Endothelial cell of umbilical vein (primary cell): ENCODE measurements around the gene IP6K1. TPM values are rescaled to one million over a fixed set of nuclear protein-coding genes. Genes with fewer than 3 reads are reported as not detected.

Experiments used
- BruUV-seq: library from RNA; stranded (reverse); fragments of 400-500 nt; replicated peaks from 2 replicates; lab custom pipeline; 2021; lab: Mats Ljungman, UMichigan
- CTCF ChIA-PET: fragments of 300-600, 350-600 bp; sonication (Branson Sonifier 250); formaldehyde crosslinking; loops from one replicate; lab custom pipeline; 2021; ENCODE audit warnings: antibody characterized with exemption, inconsistent platforms; lab: Charles Lee
- POLR2A ChIA-PET: fragments of 300-600, 350-600 bp; sonication (Branson Sonifier 250); formaldehyde crosslinking; loops from one replicate; lab custom pipeline; 2021; ENCODE audit warnings: antibody characterized with exemption, inconsistent platforms; lab: Charles Lee
- DNase-seq: peaks from one replicate; pipeline ENCODE4 v3.0.0-alpha.2; 2011; ENCODE audit warnings: low read depth, low spot score
- FAIRE-seq: peaks from 2 replicates; lab custom pipeline; 2011; peaks lifted over from hg19 to GRCh38; lab: Jason Lieb, UNC
- H2AFZ ChIP-seq: 2 replicates; pipeline ENCODE4 v1.6.0; 2012; ENCODE audit warnings: low read depth, low read length, control low read depth, inconsistent platforms
- H3K27ac ChIP-seq: 2 replicates; pipeline ENCODE4 v1.5.1; 2011; ENCODE audit warnings: low read depth, mild to moderate bottlenecking, control low read depth, low read length, moderate library complexity; ENCODE audit not compliant: insufficient read depth
- H3K27me3 ChIP-seq, 2 experiments: 2 replicates each; pipeline versions ENCODE4 v1.6.0 to v1.6.1; 2011; ENCODE audit warnings: low read length in 2 of 2, mixed read lengths in 1 of 2; ENCODE audit not compliant: control insufficient read depth in 2 of 2, insufficient read depth in 2 of 2
- H3K36me3 ChIP-seq, 2 experiments: 2 replicates in 1 of 2; 3 replicates in 1 of 2; pipeline ENCODE4 v1.5.1; 2011; ENCODE audit warnings: low read length in 2 of 2, mild to moderate bottlenecking in 1 of 2, moderate library complexity in 1 of 2; ENCODE audit not compliant: control insufficient read depth in 2 of 2, insufficient read depth in 2 of 2; ENCODE audit errors: extremely low read depth in 1 of 2
- H3K4me1 ChIP-seq: 3 replicates; pipeline ENCODE4 v1.5.1; 2011; ENCODE audit warnings: mild to moderate bottlenecking, low read length; ENCODE audit not compliant: control insufficient read depth, insufficient read depth; ENCODE audit errors: extremely low read depth
- H3K4me2 ChIP-seq: 2 replicates; pipeline ENCODE4 v1.6.1; 2011; ENCODE audit warnings: low read length, control low read depth, mixed read lengths; ENCODE audit not compliant: insufficient read depth
- H3K4me3 ChIP-seq, 3 experiments: fragments of 200-600 bp in 1 of 3; sonication (generic), shearing (Covaris generic) in 1 of 3; replicated peaks in 1 of 3; 2 replicates each; pipeline ENCODE4 v1.5.1; 2011 to 2016; ENCODE audit warnings: control low read depth in 3 of 3, low read length in 3 of 3, mild to moderate bottlenecking in 2 of 3, inconsistent platforms in 1 of 3, low read depth in 1 of 3, moderate library complexity in 1 of 3; ENCODE audit not compliant: insufficient read depth in 1 of 3
- H3K79me2 ChIP-seq: 2 replicates; pipeline ENCODE4 v1.6.0; 2012; ENCODE audit warnings: low read length, inconsistent platforms; ENCODE audit not compliant: control insufficient read depth, insufficient read depth
- H3K9ac ChIP-seq: replicated peaks from 2 replicates; pipeline ENCODE3; 2011; ENCODE audit warnings: low read length, control low read depth; ENCODE audit not compliant: insufficient read depth; ENCODE audit errors: extremely low read depth
- H3K9me1 ChIP-seq: replicated peaks from 3 replicates; pipeline ENCODE4 v1.6.0; 2011; ENCODE audit warnings: mild to moderate bottlenecking, low read length; ENCODE audit not compliant: control insufficient read depth, insufficient read depth; ENCODE audit errors: extremely low read depth
- H3K9me3 ChIP-seq: replicated peaks from 2 replicates; pipeline ENCODE4 v1.5.1; 2012; ENCODE audit warnings: low read length, inconsistent platforms; ENCODE audit not compliant: control insufficient read depth, insufficient read depth
- H4K20me1 ChIP-seq: replicated peaks from 2 replicates; pipeline ENCODE3; 2011; ENCODE audit warnings: mild to moderate bottlenecking, low read length; ENCODE audit not compliant: control insufficient read depth, insufficient read depth; ENCODE audit errors: extremely low read depth
- EZH2 ChIP-seq: IDR thresholded peaks from 2 replicates; pipeline ENCODE4 v1.6.1; 2012; ENCODE audit warnings: borderline replicate concordance, low read depth, mild to moderate bottlenecking, moderate library complexity, low read length, inconsistent platforms; ENCODE audit not compliant: severe bottlenecking
- GATA2 ChIP-seq: IDR thresholded peaks from 2 replicates; pipeline ENCODE4 v1.7.0; 2011; ENCODE audit warnings: low read depth, mild to moderate bottlenecking, moderate library complexity, mixed read lengths, low read length; ENCODE audit not compliant: insufficient read length, insufficient read depth
- POLR2AphosphoS5 ChIP-seq: IDR thresholded peaks from 2 replicates; pipeline ENCODE4 v1.6.1; 2012; ENCODE audit warnings: low read depth, mild to moderate bottlenecking, control low read depth, low read length, moderate library complexity; ENCODE audit not compliant: insufficient read depth
- dilution Hi-C: fragments of 300-500 bp; cut with MboI; formaldehyde crosslinking; loops from one replicate; pipeline ENCODE4 v1.15.0; 2019; ENCODE audit warnings: low sequenced_read_pairs; ENCODE audit not compliant: extremely low pct_ligation_motif_present
- intact Hi-C: fragments of 100-400 bp; cut with micrococcal nuclease; formaldehyde crosslinking; loops from one replicate; pipeline ENCODE4 v1.10.0; 2022
- polyA plus RNA-seq, 4 experiments: library from polyadenylated mRNA; depleted of rRNA in 3 of 4; stranded (reverse) in 3 of 4; unstranded in 1 of 4; fragments of >200 nt; gene quantifications; 2 replicates each; pipeline versions ENCODE4 v1.2.1 to v1.2.3, GENCODE V29; 2011 to 2012; ENCODE audit warnings: missing spikeins in 1 of 4
- total RNA-seq: library from RNA; stranded (reverse); gene quantifications from 2 replicates; pipeline ENCODE4 v1.2.3, GENCODE V29; 2021
- TF ChIP-seq, protein P1 (sequence below), 2 donors: IDR thresholded peaks; 1 replicate in 1 of 2; 2 replicates in 1 of 2; pipeline ENCODE4 v1.5.1; 2011; ENCODE audit warnings: low read length in 2 of 2, mild to moderate bottlenecking in 2 of 2, moderate library complexity in 2 of 2, control low read depth in 1 of 2, inconsistent platforms in 1 of 2, low read depth in 1 of 2; ENCODE audit not compliant: insufficient read depth in 1 of 2; ENCODE audit errors: extremely low read depth in 1 of 2
- TF ChIP-seq, protein P2 (sequence below): IDR thresholded peaks from 2 replicates; pipeline ENCODE4 v1.6.1; 2011; ENCODE audit not compliant: insufficient read depth, insufficient read length

IP6K1 gene
- total and polyA plus RNA-seq, 2 donors (not counting 3 experiments of a cell fraction or from before 2014, with no cell fraction given): 42.7 to 60.8 TPM

DNA sequence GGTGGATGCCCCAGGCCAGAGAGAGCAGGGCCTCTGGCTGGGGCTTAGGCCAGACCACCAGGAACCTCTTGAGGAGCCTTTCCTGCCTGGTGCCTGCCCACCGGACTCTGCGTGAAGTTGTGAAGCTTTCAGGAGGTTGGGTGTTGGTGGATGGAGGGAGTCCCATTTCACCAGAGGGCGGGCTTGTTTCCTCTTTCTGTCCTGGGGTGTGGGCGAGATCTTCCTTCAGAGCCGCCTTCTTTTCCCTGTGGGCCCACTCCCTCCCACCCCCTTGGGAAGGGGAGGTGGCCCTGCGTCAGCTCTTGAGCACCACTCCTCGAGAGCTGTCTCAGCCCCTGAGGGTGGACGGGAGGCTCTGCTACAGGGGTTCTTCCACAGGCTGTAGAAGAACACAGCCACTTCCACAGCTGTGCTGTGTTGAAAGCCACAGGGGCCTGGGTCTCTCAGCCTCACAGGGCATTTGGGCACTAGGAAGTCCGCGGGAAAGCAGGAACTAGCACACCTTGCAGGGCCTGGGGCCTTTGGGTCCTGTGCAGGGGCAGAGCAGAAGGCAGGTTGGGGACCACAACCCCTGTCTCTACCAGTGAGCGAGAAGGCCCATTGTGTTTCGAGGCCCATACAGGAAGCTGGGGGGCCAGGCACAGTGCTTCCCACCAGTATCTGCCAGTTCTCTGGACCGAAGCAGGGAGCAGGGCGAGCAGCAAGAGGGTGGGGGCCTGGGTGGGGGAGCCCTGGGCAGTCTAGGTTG, 69.0 kb downstream of the IP6K1 start:
- no peaks in the 10 kb centered on the region for H3K9me1 ChIP-seq
- TF ChIP-seq EZH2 (no peak), POLR2AphosphoS5 (no peak)
- intact Hi-C loops: no loop called here
- H3K27ac ChIP-seq: no peak overlapping the region
- H3K4me1 ChIP-seq: peaks cover 7% of the 10 kb centered on the region
- POLR2A ChIA-PET: no interaction called here
- H4K20me1 ChIP-seq: no peaks in the 10 kb centered on the region
- no TSS peak for BruUV-seq
- no peak overlapping the region for H3K9ac ChIP-seq
- H3K4me2 ChIP-seq: no peak overlapping the region
- no peaks in the 10 kb centered on the region for H3K27me3 ChIP-seq
- dilution Hi-C loops: no loop called here
- CTCF ChIA-PET: interaction anchor here (1.0 to 1.9 kb wide), 4 partner anchors 9 to 124 kb away, joined by 4 to 8 read pairs (median 6); no protein-coding TSS in a partner anchor
- no peak overlapping the region for H2AFZ ChIP-seq
- no peak overlapping the region for H3K4me3 ChIP-seq
- FAIRE-seq (no peak), DNase-seq (no peak)
- no peaks in the 10 kb centered on the region for H3K9me3 ChIP-seq
- peaks cover under 1% of the 10 kb centered on the region for H3K79me2 ChIP-seq
- peaks cover 3 to 17% of the 10 kb centered on the region in 2 experiments for H3K36me3 ChIP-seq

DNA sequence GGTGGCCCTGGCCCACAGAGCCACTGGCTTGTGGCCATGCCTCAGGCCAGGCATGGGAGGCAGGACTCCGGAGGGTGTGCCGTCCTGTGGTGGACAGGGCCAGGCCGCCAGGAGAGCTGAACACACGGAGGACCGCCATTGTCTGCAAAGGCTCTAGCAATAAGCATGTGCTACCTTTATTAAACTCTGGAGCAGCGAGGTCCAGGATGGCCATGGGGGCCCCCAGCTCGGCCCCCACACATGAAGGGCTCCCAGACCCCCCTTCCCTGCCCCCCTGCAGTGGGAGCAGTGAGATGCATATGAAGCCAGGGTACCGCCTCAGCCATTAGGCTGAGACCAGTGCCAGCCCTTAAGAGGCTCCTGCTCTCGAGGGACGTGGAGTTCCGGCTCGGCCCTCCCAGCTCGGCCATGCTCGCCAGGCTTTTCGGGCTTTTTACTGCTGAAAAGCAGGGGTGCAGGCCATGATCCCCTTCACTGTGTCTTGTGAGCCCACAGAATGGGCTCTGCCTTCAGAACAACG, 69.6 kb downstream of the IP6K1 start:
- Histone ChIP-seq H3K9me1 (no peaks in the 10 kb centered on the region), H3K27me3 (no peaks in the 10 kb centered on the region), H3K36me3 (peaks cover 3 to 14% of the 10 kb centered on the region in 2 experiments), H3K9ac (no peak overlapping the region), H3K9me3 (no peaks in the 10 kb centered on the region), H3K4me2 (no peak overlapping the region), H2AFZ (no peak overlapping the region), H3K4me3 (no peak overlapping the region), H3K79me2 (no peaks in the 10 kb centered on the region), H4K20me1 (no peaks in the 10 kb centered on the region), H3K27ac (no peak overlapping the region), H3K4me1 (peaks cover 7% of the 10 kb centered on the region)
- TF ChIP-seq, protein P1, sequence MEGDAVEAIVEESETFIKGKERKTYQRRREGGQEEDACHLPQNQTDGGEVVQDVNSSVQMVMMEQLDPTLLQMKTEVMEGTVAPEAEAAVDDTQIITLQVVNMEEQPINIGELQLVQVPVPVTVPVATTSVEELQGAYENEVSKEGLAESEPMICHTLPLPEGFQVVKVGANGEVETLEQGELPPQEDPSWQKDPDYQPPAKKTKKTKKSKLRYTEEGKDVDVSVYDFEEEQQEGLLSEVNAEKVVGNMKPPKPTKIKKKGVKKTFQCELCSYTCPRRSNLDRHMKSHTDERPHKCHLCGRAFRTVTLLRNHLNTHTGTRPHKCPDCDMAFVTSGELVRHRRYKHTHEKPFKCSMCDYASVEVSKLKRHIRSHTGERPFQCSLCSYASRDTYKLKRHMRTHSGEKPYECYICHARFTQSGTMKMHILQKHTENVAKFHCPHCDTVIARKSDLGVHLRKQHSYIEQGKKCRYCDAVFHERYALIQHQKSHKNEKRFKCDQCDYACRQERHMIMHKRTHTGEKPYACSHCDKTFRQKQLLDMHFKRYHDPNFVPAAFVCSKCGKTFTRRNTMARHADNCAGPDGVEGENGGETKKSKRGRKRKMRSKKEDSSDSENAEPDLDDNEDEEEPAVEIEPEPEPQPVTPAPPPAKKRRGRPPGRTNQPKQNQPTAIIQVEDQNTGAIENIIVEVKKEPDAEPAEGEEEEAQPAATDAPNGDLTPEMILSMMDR (IDR thresholded peaks at IDR 0.05; ENCODE audit: extremely low read depth in 1 of 2, insufficient read depth in 1 of 2, low read depth in 1 of 2, low read length in 2 of 2): no peak
- TF ChIP-seq GATA2: no peak
- TF ChIP-seq, protein P2, sequence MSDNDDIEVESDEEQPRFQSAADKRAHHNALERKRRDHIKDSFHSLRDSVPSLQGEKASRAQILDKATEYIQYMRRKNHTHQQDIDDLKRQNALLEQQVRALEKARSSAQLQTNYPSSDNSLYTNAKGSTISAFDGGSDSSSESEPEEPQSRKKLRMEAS: no peak
- intact Hi-C loops: no loop called here
- no TSS peak for BruUV-seq
- FAIRE-seq (no peak), DNase-seq (no peak)
- CTCF ChIA-PET: interaction anchor here (1.7 to 2.3 kb wide), 2 partner anchors 9 to 177 kb away, joined by 5 to 7 read pairs; no protein-coding TSS in a partner anchor
- POLR2A ChIA-PET: no interaction called here
- dilution Hi-C loops: no loop called here
